Measurements from ENCODE around the gene DCK.

The DCK gene

GRCh38 chr4:71062436-71062835 is 69.0 kb downstream of the DCK start:
- no peak for TF ChIP-seq CTCF (IDR thresholded peaks at IDR 0.05; ENCODE audit: low read depth, low read length, missing control alignments)
- no peak overlapping the region for H3K4me3 ChIP-seq (ENCODE audit: low read depth, low read length)
- DNase-seq (ENCODE audit: low read depth) = no peak

DNA sequence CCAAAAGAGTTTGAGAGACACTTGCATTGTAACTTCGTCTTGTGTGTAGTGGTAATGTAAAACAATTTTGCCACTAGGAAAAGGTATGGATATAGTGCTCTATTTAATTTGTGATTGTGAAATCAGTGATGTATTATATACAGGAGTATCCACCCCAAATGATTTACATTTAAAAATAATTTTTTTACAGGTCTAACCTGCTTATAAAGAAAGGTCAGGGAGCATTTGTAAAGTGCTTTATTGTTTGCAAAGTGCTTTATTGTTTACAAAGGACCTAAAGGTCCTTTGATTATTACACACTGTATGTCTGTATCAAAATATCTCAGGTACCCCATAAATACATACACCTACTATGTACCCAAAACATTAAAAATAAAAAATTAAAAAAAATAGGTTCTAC is 70.3 kb downstream of the DCK start:
- TF ChIP-seq CTCF (IDR thresholded peaks at IDR 0.05; ENCODE audit: low read depth, low read length, missing control alignments) = no peak

DNA sequence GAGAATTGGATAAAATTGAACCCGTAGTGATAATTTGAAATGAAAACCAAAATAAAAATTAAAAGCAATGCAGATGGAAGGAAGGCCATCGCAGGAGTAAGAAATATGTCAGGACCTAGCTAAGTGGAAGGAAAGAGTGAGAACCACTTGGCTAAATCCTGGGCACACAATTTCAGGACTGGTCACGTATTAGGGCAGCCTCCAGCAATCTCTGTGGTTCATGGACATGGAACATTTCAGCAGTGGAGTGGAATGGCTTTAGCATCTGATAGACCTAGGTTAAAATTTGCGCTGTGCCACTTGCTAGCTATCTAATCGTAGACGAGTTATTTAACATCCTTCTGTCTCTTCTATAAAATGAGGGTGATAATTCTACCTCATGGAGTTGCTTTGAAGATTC is 71.1 kb downstream of the DCK start:
- TF ChIP-seq CTCF (IDR thresholded peaks at IDR 0.05; ENCODE audit: low read depth, low read length, missing control alignments) = no peak
- DNase-seq (ENCODE audit: low read depth) = no peak
- H3K4me3 ChIP-seq (ENCODE audit: low read depth, low read length) = no peak overlapping the region

More for the DNA sequence above, 70.3 kb downstream of the DCK start:
- no peak for DNase-seq (ENCODE audit: low read depth)
- no peak overlapping the region for H3K4me3 ChIP-seq (ENCODE audit: low read depth, low read length)

GRCh38 chr4:71065991-71066510 is 72.6 kb downstream of the DCK start:
- no peak for TF ChIP-seq CTCF (IDR thresholded peaks at IDR 0.05; ENCODE audit: low read depth, low read length, missing control alignments)
- no peak overlapping the region for H3K4me3 ChIP-seq (ENCODE audit: low read depth, low read length)
- no peak for DNase-seq (ENCODE audit: low read depth)

DNA sequence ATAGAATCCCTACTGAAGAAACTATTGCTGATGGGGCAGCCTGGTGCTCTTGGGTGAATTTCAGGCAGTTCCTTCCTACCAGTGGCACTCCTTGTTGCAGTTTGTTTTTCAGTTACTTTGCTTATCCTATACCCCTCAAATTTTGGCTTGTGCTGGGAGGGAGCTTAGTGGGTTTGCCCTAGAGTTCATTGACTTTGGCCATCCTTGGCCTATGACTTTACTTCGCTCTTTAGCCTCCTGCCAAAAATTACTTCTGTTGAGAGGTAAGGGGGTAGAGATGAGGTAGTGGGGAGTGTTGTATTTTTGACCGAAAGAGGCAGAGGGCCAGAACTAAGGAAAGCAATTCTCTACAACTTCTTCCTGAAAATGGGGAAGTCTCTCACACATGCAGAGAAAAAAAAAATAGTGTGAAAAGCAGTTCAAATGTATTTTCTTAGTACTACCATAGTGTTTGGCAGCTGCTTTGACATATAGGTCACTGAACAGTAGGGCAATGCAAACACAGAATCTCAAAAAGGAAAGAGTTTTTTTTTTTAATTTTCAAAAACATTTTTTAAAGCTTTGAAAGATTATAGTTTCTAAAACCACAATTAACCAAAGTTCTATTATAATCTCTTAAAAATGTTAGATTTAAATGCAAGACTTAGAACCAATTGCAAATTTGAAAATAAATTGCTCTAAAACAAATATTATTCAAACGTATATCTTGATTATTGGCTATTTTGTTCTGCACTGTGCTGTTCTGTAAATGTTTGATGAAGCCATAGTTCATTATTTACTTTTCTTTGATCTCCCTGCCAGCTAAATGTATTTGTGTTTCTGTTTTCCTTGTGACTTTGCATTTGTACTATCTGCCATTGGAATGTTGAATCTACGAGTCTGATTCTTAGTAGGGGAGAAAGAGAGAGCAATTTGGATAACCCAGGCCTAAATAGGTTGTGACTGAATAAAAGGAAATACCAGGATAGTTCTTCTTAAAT is 73.6 kb downstream of the DCK start:
- no peak for TF ChIP-seq CTCF (IDR thresholded peaks at IDR 0.05; ENCODE audit: low read depth, low read length, missing control alignments)
- no peak for DNase-seq (ENCODE audit: low read depth)
- H3K4me3 ChIP-seq (ENCODE audit: low read depth, low read length) = no peak overlapping the region

DNA sequence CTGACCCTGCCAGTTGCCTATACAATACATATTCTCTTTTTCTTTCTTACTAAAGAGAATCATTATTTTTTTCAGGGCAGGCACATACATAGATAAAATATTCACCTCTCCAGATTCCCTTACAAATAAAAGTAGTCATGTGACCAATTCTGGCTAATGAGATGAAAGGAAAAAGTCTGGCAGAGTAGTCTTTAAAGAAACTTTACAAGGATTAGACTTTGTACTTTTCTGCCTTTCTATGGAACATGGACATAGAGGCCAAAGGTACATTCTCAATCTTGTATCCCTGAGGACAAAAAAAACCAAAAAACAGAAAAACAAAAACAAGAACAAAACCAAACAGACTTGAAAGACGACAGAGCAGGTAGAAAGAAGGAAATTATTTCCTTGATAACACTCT is 75.6 kb downstream of the DCK start:
- no peak for TF ChIP-seq CTCF (IDR thresholded peaks at IDR 0.05; ENCODE audit: low read depth, low read length, missing control alignments)
- DNase-seq (ENCODE audit: low read depth) = no peak
- no peak overlapping the region for H3K4me3 ChIP-seq (ENCODE audit: low read depth, low read length)

All from GM12864 (cell line).